Sigmoid colon (tissue), 7 donors: ENCODE measurements around the gene SP140L. TPM values are rescaled to one million over a fixed set of nuclear protein-coding genes. Genes with fewer than 3 reads are reported as not detected.
"Not testable (repeated sequence)": the region's sequence is repeated elsewhere in the genome, so short reads cannot be mapped to it uniquely, and the experiment has no call there.

ENCODE experiments used
- DNase-seq: peaks from one replicate; pipeline ENCODE4 v3.0.0-alpha.2; 2019
- H3K27ac ChIP-seq, 4 donors: fragments of 200-600 bp; sonication (generic); one replicate each; pipeline ENCODE4 v1.5.1; 2016 to 2019; ENCODE audit warnings: mild to moderate bottlenecking in 1 of 4
- H3K27me3 ChIP-seq, 3 donors: fragments of 200-600 bp; sonication (generic); one replicate each; pipeline ENCODE4 v1.5.1; 2019; ENCODE audit warnings: mild to moderate bottlenecking in 1 of 3
- H3K36me3 ChIP-seq, 4 donors: fragments of 200-600 bp; sonication (generic); one replicate each; pipeline ENCODE4 v1.5.1; 2016 to 2019
- H3K4me1 ChIP-seq, 4 donors: fragments of 200-600 bp; sonication (generic); one replicate each; pipeline ENCODE4 v1.5.1; 2017 to 2019
- H3K4me3 ChIP-seq, 4 donors: fragments of 200-600 bp; sonication (generic); one replicate each; pipeline ENCODE4 v1.5.1; 2017 to 2019; ENCODE audit warnings: mild to moderate bottlenecking in 2 of 4, moderate library complexity in 1 of 4
- H3K9me3 ChIP-seq, 4 donors: fragments of 200-600 bp in 3 of 4; sonication (generic) in 3 of 4; one replicate each; pipeline versions ENCODE4 v1.5.1 to v1.6.1; 2013 to 2019
- CTCF ChIP-seq, 4 experiments: fragments of 450-650 bp in 3 of 4; fragments of 200-600 bp in 1 of 4; IDR thresholded peaks; one replicate each; pipeline ENCODE4 v1.5.1; 2016 to 2019; ENCODE audit warnings: antibody characterized with exemption in 4 of 4, mild to moderate bottlenecking in 3 of 4, moderate library complexity in 2 of 4
- EP300 ChIP-seq, 4 donors: sonication (generic); formaldehyde crosslinking; IDR thresholded peaks; one replicate each; pipeline ENCODE4 v1.6.1; 2017; ENCODE audit warnings: antibody characterized with exemption in 4 of 4
- POLR2A ChIP-seq, 2 donors: fragments of 450-650 bp; IDR thresholded peaks; one replicate each; pipeline ENCODE4 v1.6.1; 2016; ENCODE audit warnings: antibody characterized with exemption in 2 of 2, mild to moderate bottlenecking in 2 of 2, moderate library complexity in 2 of 2
- POLR2AphosphoS5 ChIP-seq, 4 donors: sonication (generic); formaldehyde crosslinking; IDR thresholded peaks; one replicate each; pipeline ENCODE4 v1.6.1; 2017; ENCODE audit warnings: antibody characterized with exemption in 4 of 4
- WGBS, 2 donors: extraction: QIAGEN DNeasy Blood & Tissue Kit; methylation state at CpG; one replicate each; pipeline ENCODE4 v1.1.7; 2013; 5-methylcytosine and 5-hydroxymethylcytosine counted together
- intact Hi-C: fragments of 100-400 bp; cut with DNase I; formaldehyde crosslinking; loops from one replicate; pipeline ENCODE4 v1.15.1; 2023
- polyA plus RNA-seq, 3 donors: library from polyadenylated mRNA; stranded (reverse); fragments of 200-250 nt; gene quantifications; one replicate each; pipeline ENCODE4 v1.2.3, GENCODE V29; 2013
- total RNA-seq, 4 donors: library from RNA; depleted of rRNA; stranded (reverse); fragments of >200 nt; gene quantifications; one replicate each; pipeline ENCODE4 v1.1.0, GENCODE V29; 2016
- donor health status: healthy with polysubstance abuse.
- donor health status: Bipolar disorder and iron deficiency.
- donor health status: healthy.

Gene SP140L
- 10 to 100 TPM in 1 of 4 donors, 1 to 10 TPM in 3; 4.3 to 10.5 (median 6.5) TPM for total RNA-seq
- 10 to 100 TPM in 1 of 3 donors, 1 to 10 TPM in 2; 6.5 to 28.2 (median 9.0) TPM for polyA plus RNA-seq

- H3K27ac ChIP-seq, result peak within 1 kb of the TSS; percentile 57 to 69 (median 64)
- TF ChIP-seq EP300 (IDR thresholded peaks at IDR 0.05), result no peak
- TF ChIP-seq POLR2AphosphoS5 (IDR thresholded peaks at IDR 0.05), result peak; percentile 15 to 54 (median 42)
- intact Hi-C loops, result no loop called here
- peaks cover 0 to 15% (median 2%) of the 10 kb centered on the region in 4 donors for H3K4me1 ChIP-seq
- DNase-seq, result peak; percentile 85
- H3K9me3 ChIP-seq, result peaks cover 0 to 2% (median 0%) of the 10 kb centered on the region in 4 donors
- peak within 1 kb of the TSS; percentile 33 to 45 (median 40) for H3K4me3 ChIP-seq
- no peaks in the 10 kb centered on the region for H3K36me3 ChIP-seq
- no peaks in the 10 kb centered on the region for H3K27me3 ChIP-seq
- WGBS, 2 donors, result 3 to 8% methylated on average over 11 of the region's 11 CpGs
These were observed at the start of gene SP140L for GRCh38 chr2:230326453-230327417. TSS of gene SP140L (plus strand) at chr2:230327193. CDS start at chr2:230327270, 77 bp downstream.

GRCh38 chr2:230282936-230283335 is 44.1 kb upstream of the SP140L start:
- Histone ChIP-seq H3K36me3 (no peaks in the 10 kb centered on the region), H3K4me3 (no peak overlapping the region), H3K9me3 (no peaks in the 10 kb centered on the region), H3K27me3 (no peaks in the 10 kb centered on the region), H3K4me1 (no peaks in the 10 kb centered on the region), H3K27ac (no peak overlapping the region)
- intact Hi-C loops, result no loop called here
- DNase-seq, result no peak
- TF ChIP-seq CTCF (IDR thresholded peaks at IDR 0.05) (no peak), EP300 (IDR thresholded peaks at IDR 0.05) (no peak), POLR2AphosphoS5 (IDR thresholded peaks at IDR 0.05) (no peak), POLR2A (IDR thresholded peaks at IDR 0.05) (no peak)
- WGBS, 2 donors, result 91 to 92% methylated on average over 2 of the region's 2 CpGs

GRCh38 chr2:230286048-230286447 is 40.9 kb upstream of the SP140L start:
- Histone ChIP-seq H3K36me3 (no peaks in the 10 kb centered on the region), H3K4me1 (no peaks in the 10 kb centered on the region), H3K27me3 (no peaks in the 10 kb centered on the region), H3K27ac (no peak overlapping the region), H3K4me3 (no peak overlapping the region), H3K9me3 (no peaks in the 10 kb centered on the region)
- 88 to 90% methylated on average over 3 of the region's 3 CpGs for WGBS, 2 donors
- TF ChIP-seq CTCF (IDR thresholded peaks at IDR 0.05) (no peak), POLR2A (IDR thresholded peaks at IDR 0.05) (no peak), EP300 (IDR thresholded peaks at IDR 0.05) (no peak), POLR2AphosphoS5 (IDR thresholded peaks at IDR 0.05) (no peak)
- no peak for DNase-seq
- intact Hi-C loops, result no loop called here

- H3K27me3 ChIP-seq, DNase-seq, H3K36me3 ChIP-seq, H3K27ac ChIP-seq, H3K9me3 ChIP-seq, H3K4me1 ChIP-seq, intact Hi-C loops, H3K4me3 ChIP-seq: not testable (repeated sequence)
- WGBS, 2 donors, result 87 to 88% methylated on average over 4 of the region's 4 CpGs
These were observed 37.7 kb upstream of the SP140L start for GRCh38 chr2:230289311-230289710.

GRCh38 chr2:230295192-230295591 is 31.8 kb upstream of the SP140L start:
- Histone ChIP-seq H3K27me3 (no peaks in the 10 kb centered on the region), H3K9me3 (peaks cover 0 to 6% (median under 1%) of the 10 kb centered on the region in 4 donors), H3K27ac (no peak overlapping the region), H3K4me3 (no peak overlapping the region), H3K4me1 (no peaks in the 10 kb centered on the region), H3K36me3 (no peaks in the 10 kb centered on the region)
- DNase-seq, result no peak
- 94 to 96% methylated on average over 6 of the region's 6 CpGs for WGBS, 2 donors
- TF ChIP-seq EP300 (IDR thresholded peaks at IDR 0.05) (no peak), POLR2A (IDR thresholded peaks at IDR 0.05) (no peak)
- intact Hi-C loops, result no loop called here

- Histone ChIP-seq H3K9me3 (peaks cover 0 to 6% (median 1%) of the 10 kb centered on the region in 4 donors), H3K4me3 (no peak overlapping the region), H3K27ac (no peak overlapping the region), H3K4me1 (no peaks in the 10 kb centered on the region), H3K27me3 (no peaks in the 10 kb centered on the region), H3K36me3 (no peaks in the 10 kb centered on the region)
- TF ChIP-seq POLR2AphosphoS5 (IDR thresholded peaks at IDR 0.05) (no peak), EP300 (IDR thresholded peaks at IDR 0.05) (no peak), POLR2A (IDR thresholded peaks at IDR 0.05) (no peak), CTCF (IDR thresholded peaks at IDR 0.05) (no peak)
- intact Hi-C loops, result no loop called here
- DNase-seq, result no peak
These were observed 30.1 kb upstream of the SP140L start for GRCh38 chr2:230296917-230297316.
